ENCODE measurements around the gene SASH3.
A peak's percentile ranks its signal among the peaks of the same experiment; 100 is the strongest.

Gene SASH3

GRCh38 chrX:129781680-129782495 lies 2.1 kb downstream of the SASH3 start:
- Histone ChIP-seq H3K36me3 (peaks cover 29% of the 10 kb centered on the region), H3K27ac (peak overlapping the region; percentile 99), H3K4me1 (ENCODE audit: control insufficient read depth in 1 of 2, insufficient read depth in 1 of 2, low read depth in 1 of 2, low read length in 1 of 2) (peaks cover 80% of the 10 kb centered on the region in 2 experiments), H3K4me3 (ENCODE audit: low read depth in 1 of 2, low read length in 1 of 2) (peak overlapping the region; percentile 71 to 93), H3K9me3 (no peaks in the 10 kb centered on the region), H3K27me3 (no peaks in the 10 kb centered on the region)
- no peak for TF ChIP-seq CTCF (IDR thresholded peaks at IDR 0.05)

GRCh38 chrX:129782706-129783105 lies 3.0 kb downstream of the SASH3 start:
- Histone ChIP-seq H3K27ac (peak overlapping the region; percentile 99), H3K4me3 (ENCODE audit: low read depth in 1 of 2, low read length in 1 of 2) (peak overlapping the region; percentile 71 to 93), H3K9me3 (no peaks in the 10 kb centered on the region), H3K4me1 (ENCODE audit: control insufficient read depth in 1 of 2, insufficient read depth in 1 of 2, low read depth in 1 of 2, low read length in 1 of 2) (peaks cover 79 to 80% of the 10 kb centered on the region in 2 experiments), H3K36me3 (peaks cover 35% of the 10 kb centered on the region), H3K27me3 (no peaks in the 10 kb centered on the region)
- TF ChIP-seq CTCF (IDR thresholded peaks at IDR 0.05): no peak

GRCh38 chrX:129783291-129783713 lies 3.6 kb downstream of the SASH3 start:
- Histone ChIP-seq H3K9me3 (no peaks in the 10 kb centered on the region), H3K4me3 (ENCODE audit: low read depth in 1 of 2, low read length in 1 of 2) (peak overlapping the region; percentile 71 to 93), H3K36me3 (peaks cover 41% of the 10 kb centered on the region), H3K27ac (peak overlapping the region; percentile 99), H3K4me1 (ENCODE audit: control insufficient read depth in 1 of 2, insufficient read depth in 1 of 2, low read depth in 1 of 2, low read length in 1 of 2) (peaks cover 75% of the 10 kb centered on the region in 2 experiments), H3K27me3 (no peaks in the 10 kb centered on the region)
- TF ChIP-seq CTCF (IDR thresholded peaks at IDR 0.05): no peak

GRCh38 chrX:129784371-129784770 lies 4.6 kb downstream of the SASH3 start:
- no peaks in the 10 kb centered on the region for H3K9me3 ChIP-seq
- H3K27ac ChIP-seq: peak overlapping the region; percentile 99
- peak overlapping the region; percentile 71 to 93 for H3K4me3 ChIP-seq (ENCODE audit: low read depth in 1 of 2, low read length in 1 of 2)
- H3K27me3 ChIP-seq: no peaks in the 10 kb centered on the region
- peaks cover 64 to 65% of the 10 kb centered on the region in 2 experiments for H3K4me1 ChIP-seq (ENCODE audit: control insufficient read depth in 1 of 2, insufficient read depth in 1 of 2, low read depth in 1 of 2, low read length in 1 of 2)
- peaks cover 51% of the 10 kb centered on the region for H3K36me3 ChIP-seq
- no peak for TF ChIP-seq CTCF (IDR thresholded peaks at IDR 0.05)

- Histone ChIP-seq H3K4me1 (ENCODE audit: control insufficient read depth in 1 of 2, insufficient read depth in 1 of 2, low read depth in 1 of 2, low read length in 1 of 2) (peaks cover 61 to 62% of the 10 kb centered on the region in 2 experiments), H3K27me3 (no peaks in the 10 kb centered on the region), H3K4me3 (ENCODE audit: low read depth in 1 of 2, low read length in 1 of 2) (peak overlapping the region; percentile 71 to 93), H3K36me3 (peaks cover 60% of the 10 kb centered on the region), H3K27ac (peak overlapping the region; percentile 99), H3K9me3 (no peaks in the 10 kb centered on the region)
- no peak for TF ChIP-seq CTCF (IDR thresholded peaks at IDR 0.05)
Measured at GRCh38 chrX:129785160-129785947, 5.6 kb downstream of the SASH3 start.

All from neutrophil (primary cell).